Measurements from ENCODE around the gene SUSD4.

SUSD4 gene

DNA sequence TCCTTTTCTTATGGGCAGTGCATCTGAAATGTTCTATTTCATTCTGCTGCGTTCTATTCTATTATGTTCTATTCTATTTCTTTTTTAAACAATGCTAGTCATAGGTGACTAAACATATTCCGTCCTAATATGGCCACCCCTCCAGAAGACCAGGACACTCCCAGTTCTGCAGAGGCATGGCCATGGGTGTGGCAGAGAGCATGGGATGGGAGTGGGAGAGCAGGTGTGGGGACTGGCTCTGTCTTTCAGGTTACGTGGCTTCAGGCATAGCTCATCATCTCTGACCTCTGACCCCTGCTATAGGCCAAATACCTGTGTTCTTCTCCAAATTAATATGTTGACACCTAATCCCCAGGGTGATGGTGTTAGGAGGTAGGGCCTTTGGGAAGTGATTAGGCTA lies 187.5 kb downstream of the SUSD4 start:
- DNase-seq, result no peak

DNA sequence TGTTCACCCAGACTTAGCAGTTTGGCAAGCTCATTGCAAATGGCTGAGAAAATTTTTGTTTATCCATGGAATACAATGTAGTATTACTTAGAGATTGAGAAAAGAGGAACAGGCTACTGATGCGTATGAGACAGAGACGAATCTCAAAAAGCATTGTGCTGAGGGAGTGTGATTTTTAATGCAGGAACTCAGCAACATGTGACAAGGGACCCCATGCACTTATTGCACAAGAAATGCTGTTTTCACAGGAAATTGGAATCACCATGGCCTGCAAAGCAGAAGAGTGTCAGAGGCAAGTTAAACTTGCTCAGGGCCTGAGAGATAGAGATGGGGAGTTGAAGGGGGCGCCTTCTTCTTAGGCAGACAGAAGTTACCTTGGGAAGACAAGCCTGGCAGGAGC lies 188.3 kb downstream of the SUSD4 start:
- peak; percentile 29 for DNase-seq

DNA sequence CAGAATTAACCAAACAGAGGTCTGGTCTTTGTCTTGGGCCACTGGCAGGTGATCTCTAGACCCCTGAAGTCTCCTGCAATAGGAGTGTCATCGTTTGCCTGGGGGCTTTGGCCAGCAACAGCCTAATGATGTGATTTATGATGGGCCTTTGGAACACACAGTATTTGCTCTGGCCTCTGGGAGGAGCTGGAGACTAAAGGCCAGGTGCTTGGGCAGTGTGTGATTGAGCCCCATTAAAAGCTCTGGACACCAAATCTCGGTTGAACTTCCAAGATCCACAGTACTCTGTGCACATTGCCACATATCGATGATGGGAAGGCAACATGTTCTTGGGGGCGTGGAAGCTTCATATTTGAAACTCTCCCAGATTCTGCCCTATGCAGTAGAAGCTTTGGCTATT lies 188.9 kb downstream of the SUSD4 start:
- DNase-seq, result no peak

Measured in SIG-M5 (cell line).